Measurements from ENCODE around the gene ZNF76.

DNA sequence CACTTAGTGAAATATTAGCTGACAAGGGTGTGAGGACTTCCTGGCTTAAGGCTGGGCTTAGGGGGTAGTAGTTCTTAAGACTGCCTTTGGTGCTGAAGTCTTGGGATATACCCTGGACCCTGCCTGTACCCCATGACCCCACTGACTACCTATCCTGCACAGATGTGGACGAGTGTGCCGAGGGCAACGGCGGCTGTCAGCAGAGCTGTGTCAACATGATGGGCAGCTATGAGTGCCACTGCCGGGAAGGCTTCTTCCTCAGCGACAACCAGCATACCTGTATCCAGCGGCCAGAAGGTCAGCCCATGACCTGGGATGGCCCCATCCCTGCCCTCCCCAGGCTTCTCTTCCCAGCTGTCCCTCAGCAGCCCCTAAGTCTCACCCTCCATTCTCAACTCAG is 28.0 kb upstream of the ZNF76 start:
- no peak for TF ChIP-seq RAD21 (conservative IDR thresholded peaks at IDR 0.05 in 1 of 2, IDR thresholded peaks at IDR 0.05 in 1 of 2)
- TF ChIP-seq NPAS2 (CRISPR knock-in tag; IDR thresholded peaks at IDR 0.05; ENCODE audit: borderline replicate concordance): no peak
- no peak for TF ChIP-seq HEYL (CRISPR knock-in tag; IDR thresholded peaks at IDR 0.05)
- no peak for TF ChIP-seq JUN (IDR thresholded peaks at IDR 0.05)
- no peak for TF ChIP-seq POLR2A (IDR thresholded peaks at IDR 0.05; ENCODE audit: low read length)
- TF ChIP-seq CBX2 (IDR thresholded peaks at IDR 0.05; ENCODE audit: borderline replicate concordance, low read depth): no peak
- TF ChIP-seq EHMT2 (IDR thresholded peaks at IDR 0.05; ENCODE audit: low read depth): no peak
- TF ChIP-seq, protein P1, sequence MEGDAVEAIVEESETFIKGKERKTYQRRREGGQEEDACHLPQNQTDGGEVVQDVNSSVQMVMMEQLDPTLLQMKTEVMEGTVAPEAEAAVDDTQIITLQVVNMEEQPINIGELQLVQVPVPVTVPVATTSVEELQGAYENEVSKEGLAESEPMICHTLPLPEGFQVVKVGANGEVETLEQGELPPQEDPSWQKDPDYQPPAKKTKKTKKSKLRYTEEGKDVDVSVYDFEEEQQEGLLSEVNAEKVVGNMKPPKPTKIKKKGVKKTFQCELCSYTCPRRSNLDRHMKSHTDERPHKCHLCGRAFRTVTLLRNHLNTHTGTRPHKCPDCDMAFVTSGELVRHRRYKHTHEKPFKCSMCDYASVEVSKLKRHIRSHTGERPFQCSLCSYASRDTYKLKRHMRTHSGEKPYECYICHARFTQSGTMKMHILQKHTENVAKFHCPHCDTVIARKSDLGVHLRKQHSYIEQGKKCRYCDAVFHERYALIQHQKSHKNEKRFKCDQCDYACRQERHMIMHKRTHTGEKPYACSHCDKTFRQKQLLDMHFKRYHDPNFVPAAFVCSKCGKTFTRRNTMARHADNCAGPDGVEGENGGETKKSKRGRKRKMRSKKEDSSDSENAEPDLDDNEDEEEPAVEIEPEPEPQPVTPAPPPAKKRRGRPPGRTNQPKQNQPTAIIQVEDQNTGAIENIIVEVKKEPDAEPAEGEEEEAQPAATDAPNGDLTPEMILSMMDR (IDR thresholded peaks at IDR 0.05): no peak
- no peak for TF ChIP-seq CBX8 (IDR thresholded peaks at IDR 0.05)
- TF ChIP-seq EP300 (IDR thresholded peaks at IDR 0.05): no peak
- TF ChIP-seq, protein P2, sequence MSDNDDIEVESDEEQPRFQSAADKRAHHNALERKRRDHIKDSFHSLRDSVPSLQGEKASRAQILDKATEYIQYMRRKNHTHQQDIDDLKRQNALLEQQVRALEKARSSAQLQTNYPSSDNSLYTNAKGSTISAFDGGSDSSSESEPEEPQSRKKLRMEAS (IDR thresholded peaks at IDR 0.05): no peak
- TF ChIP-seq HOXA7 (CRISPR knock-in tag; IDR thresholded peaks at IDR 0.05): no peak
- no peak for TF ChIP-seq KDM1A (IDR thresholded peaks at IDR 0.05; ENCODE audit: low read depth)

All from A549 (cell line).